Sigmoid colon (tissue), 4 donors: ENCODE results near the gene TEDDM1.

ENCODE experiments used
- CTCF ChIP-seq, 4 experiments: fragments of 450-650 bp in 3 of 4; fragments of 200-600 bp in 1 of 4; IDR thresholded peaks; one replicate each; pipeline ENCODE4 v1.5.1; 2016 to 2019; ENCODE audit warnings: antibody characterized with exemption in 4 of 4, mild to moderate bottlenecking in 3 of 4, moderate library complexity in 2 of 4
- EP300 ChIP-seq, 4 donors: sonication (generic); formaldehyde crosslinking; IDR thresholded peaks; one replicate each; pipeline ENCODE4 v1.6.1; 2017; ENCODE audit warnings: antibody characterized with exemption in 4 of 4
- POLR2AphosphoS5 ChIP-seq, 4 donors: sonication (generic); formaldehyde crosslinking; IDR thresholded peaks; one replicate each; pipeline ENCODE4 v1.6.1; 2017; ENCODE audit warnings: antibody characterized with exemption in 4 of 4

- TF ChIP-seq CTCF (IDR thresholded peaks at IDR 0.05) (no peak), EP300 (IDR thresholded peaks at IDR 0.05) (no peak), POLR2AphosphoS5 (IDR thresholded peaks at IDR 0.05) (no peak)
Observed at GRCh38 chr1:182408435-182409075, 8.1 kb upstream of the TEDDM1 start.
